HL-60 (cell line): ENCODE measurements around the gene SNTG2.

Experiments
- GABPA ChIP-seq: IDR thresholded peaks from 2 replicates; pipeline ENCODE4 v1.6.1; 2012; ENCODE audit warnings: low read depth
- POLR2AphosphoS5 ChIP-seq: IDR thresholded peaks from 2 replicates; pipeline ENCODE4 v1.6.1; 2012; ENCODE audit warnings: low read depth
- SPI1 ChIP-seq: IDR thresholded peaks from 2 replicates; pipeline ENCODE4 v1.6.1; 2012; ENCODE audit warnings: low read depth, mild to moderate bottlenecking, borderline replicate concordance
- TF ChIP-seq, protein P1 (sequence below): IDR thresholded peaks from 2 replicates; pipeline ENCODE4 v1.6.1; 2012; ENCODE audit warnings: low read depth; ENCODE audit not compliant: insufficient replicate concordance
- TF ChIP-seq, protein P2 (sequence below): IDR thresholded peaks from one replicate; pipeline ENCODE4 v1.5.1; 2011; ENCODE audit warnings: low read length, control low read depth, inconsistent platforms; ENCODE audit not compliant: insufficient read depth

DNA sequence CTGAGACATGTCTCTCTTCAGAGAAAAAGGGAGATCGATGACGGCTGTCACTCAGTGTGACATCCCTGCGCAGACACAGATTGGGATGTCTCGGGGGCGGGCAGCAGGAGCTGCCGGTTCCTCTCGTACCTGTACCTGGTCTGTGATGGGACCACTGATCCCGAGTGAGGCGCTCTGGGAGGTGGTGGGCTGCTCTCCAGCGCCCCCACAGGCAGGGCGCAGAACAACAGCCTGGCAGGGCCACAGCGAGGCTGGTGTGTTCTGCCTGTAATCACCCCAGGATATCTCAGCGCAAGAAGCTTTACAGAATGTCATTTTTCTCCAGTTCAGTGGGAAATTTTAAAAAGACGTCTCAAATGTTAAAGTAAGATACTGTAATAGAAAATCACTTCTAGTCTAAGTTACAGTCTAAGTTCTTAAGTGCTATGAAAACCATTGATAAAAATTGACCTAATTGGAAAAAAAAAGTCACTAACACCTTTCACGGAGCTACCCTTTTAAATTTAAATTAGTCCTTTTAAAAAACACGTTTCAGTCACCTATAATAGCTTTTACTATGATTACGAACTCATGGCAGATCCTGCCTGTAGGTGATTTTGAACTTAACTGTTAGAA is 189.8 kb downstream of the SNTG2 start:
- TF ChIP-seq SPI1: no peak
- TF ChIP-seq, protein P1, sequence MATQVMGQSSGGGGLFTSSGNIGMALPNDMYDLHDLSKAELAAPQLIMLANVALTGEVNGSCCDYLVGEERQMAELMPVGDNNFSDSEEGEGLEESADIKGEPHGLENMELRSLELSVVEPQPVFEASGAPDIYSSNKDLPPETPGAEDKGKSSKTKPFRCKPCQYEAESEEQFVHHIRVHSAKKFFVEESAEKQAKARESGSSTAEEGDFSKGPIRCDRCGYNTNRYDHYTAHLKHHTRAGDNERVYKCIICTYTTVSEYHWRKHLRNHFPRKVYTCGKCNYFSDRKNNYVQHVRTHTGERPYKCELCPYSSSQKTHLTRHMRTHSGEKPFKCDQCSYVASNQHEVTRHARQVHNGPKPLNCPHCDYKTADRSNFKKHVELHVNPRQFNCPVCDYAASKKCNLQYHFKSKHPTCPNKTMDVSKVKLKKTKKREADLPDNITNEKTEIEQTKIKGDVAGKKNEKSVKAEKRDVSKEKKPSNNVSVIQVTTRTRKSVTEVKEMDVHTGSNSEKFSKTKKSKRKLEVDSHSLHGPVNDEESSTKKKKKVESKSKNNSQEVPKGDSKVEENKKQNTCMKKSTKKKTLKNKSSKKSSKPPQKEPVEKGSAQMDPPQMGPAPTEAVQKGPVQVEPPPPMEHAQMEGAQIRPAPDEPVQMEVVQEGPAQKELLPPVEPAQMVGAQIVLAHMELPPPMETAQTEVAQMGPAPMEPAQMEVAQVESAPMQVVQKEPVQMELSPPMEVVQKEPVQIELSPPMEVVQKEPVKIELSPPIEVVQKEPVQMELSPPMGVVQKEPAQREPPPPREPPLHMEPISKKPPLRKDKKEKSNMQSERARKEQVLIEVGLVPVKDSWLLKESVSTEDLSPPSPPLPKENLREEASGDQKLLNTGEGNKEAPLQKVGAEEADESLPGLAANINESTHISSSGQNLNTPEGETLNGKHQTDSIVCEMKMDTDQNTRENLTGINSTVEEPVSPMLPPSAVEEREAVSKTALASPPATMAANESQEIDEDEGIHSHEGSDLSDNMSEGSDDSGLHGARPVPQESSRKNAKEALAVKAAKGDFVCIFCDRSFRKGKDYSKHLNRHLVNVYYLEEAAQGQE: no peak
- TF ChIP-seq, protein P2, sequence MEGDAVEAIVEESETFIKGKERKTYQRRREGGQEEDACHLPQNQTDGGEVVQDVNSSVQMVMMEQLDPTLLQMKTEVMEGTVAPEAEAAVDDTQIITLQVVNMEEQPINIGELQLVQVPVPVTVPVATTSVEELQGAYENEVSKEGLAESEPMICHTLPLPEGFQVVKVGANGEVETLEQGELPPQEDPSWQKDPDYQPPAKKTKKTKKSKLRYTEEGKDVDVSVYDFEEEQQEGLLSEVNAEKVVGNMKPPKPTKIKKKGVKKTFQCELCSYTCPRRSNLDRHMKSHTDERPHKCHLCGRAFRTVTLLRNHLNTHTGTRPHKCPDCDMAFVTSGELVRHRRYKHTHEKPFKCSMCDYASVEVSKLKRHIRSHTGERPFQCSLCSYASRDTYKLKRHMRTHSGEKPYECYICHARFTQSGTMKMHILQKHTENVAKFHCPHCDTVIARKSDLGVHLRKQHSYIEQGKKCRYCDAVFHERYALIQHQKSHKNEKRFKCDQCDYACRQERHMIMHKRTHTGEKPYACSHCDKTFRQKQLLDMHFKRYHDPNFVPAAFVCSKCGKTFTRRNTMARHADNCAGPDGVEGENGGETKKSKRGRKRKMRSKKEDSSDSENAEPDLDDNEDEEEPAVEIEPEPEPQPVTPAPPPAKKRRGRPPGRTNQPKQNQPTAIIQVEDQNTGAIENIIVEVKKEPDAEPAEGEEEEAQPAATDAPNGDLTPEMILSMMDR: peak; percentile 58
- no peak for TF ChIP-seq POLR2AphosphoS5
- no peak for TF ChIP-seq GABPA
